Stimulated activated CD8-positive, alpha-beta memory T cell treated with anti-CD3 and anti-CD28 coated beads, Interleukin-15, amount 100 ng/mL, for 24 hours (primary cell): ENCODE data around the gene PIK3R5.
A peak's percentile ranks its signal among the peaks of the same experiment; 100 is the strongest.

ENCODE experiments used
- DNase-seq: peaks from one replicate; pipeline ENCODE4 v3.0.0-alpha.2; 2020; ENCODE audit warnings: low read depth

Gene PIK3R5

GRCh38 chr17:8832711-8833352 is 132.7 kb downstream of the PIK3R5 start:
- peak; percentile 30 for DNase-seq

DNA sequence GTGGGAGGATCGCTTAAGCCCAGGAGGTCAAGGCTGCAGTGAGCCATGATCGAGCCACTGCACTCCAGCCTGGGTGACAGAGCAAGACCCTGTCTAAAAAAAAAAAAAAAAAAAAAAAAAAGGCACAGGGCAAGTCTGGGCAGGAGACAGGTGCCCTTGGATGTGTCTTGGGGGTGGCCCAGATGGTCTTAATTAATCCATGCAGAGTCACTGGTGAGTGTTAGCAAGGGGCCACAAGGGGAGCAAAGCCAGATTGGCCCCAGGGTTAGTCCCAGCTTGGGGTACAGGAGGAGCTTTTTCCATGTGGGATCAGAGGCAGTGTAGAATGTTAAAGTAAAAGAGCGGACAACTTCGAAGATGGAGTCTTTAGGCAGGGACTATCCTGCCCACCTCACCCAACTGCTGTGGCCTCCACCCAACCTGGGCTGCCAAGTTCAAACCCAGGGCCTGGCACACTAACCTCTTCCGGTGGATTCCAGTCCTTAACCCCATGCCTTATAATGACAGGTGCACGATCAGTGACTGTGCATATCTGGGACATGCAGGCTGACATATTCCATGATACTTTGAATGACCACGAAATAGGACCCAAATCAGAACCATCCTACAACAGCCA is 134.2 kb downstream of the PIK3R5 start:
- DNase-seq: no peak

GRCh38 chr17:8830141-8830540 is 135.4 kb downstream of the PIK3R5 start:
- DNase-seq: no peak

DNA sequence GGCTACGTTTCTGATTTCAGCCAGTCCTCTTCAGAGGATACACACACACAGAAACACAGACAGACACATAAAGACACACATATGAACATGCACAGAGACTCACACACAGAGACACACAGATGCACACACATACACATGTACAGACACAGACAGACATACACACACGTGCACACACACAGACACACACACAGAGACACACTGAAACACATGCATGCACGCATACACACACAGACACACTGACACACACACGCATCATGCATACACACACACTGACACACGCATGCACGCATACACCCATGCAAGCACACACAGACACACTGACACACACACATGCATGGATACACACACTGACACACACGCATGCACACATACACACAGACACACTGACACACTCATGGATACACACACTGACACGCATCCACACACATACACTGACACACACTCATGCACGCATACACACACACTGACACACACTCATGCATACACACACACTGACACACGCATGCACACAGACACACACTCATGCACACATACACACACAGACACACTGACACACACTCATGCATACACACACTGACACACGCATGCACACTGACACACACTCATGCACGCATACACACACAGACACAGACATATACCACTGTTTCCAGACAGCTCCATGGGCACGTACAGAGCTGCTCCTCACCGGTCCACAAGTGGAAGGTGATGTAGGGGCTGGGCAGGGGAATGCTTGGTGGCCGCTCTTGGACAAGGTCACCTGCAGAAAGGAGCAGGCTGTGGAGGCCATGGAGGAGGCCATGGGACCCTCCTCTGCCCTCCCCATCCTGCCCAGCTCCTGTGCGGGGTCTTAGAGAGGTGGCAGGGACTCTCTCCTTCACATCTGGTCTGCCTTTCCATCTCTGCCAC is 136.2 kb downstream of the PIK3R5 start:
- no peak for DNase-seq
